Activated T-cell treated with anti-CD3 and anti-CD28 coated beads, Interleukin-2, amount 50 U/mL, for 1 hour (primary cell): ENCODE results near the gene ATP2B2.
"Not testable (repeated sequence)": the region's sequence is repeated elsewhere in the genome, so short reads cannot be mapped to it uniquely, and the experiment has no call there.

ENCODE experiments used
- DNase-seq: peaks from one replicate; pipeline ENCODE4 v3.0.0-alpha.2; 2020

Gene ATP2B2

DNA sequence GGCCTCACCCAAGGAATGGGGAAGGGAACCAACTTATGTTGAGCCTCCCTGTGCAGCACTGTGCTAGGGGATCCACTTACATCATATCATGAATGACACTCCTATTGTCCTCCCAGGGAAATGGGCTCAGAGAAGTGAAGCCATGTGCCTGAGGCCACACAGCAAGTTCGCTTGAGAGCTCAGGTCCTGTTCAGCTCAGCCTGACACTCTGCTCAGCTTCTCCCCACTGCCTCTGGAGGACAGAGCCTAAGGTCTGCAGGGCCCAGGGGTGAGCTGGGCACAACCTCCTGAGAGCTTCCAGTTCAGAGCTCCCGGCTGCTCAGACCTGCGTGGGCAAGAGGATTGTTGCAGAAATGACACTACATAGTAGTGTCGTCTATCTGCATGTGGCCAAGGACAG lies 108.5 kb downstream of the ATP2B2 start:
- no peak for DNase-seq

- DNase-seq, result no peak
Measured at GRCh38 chr3:10396083-10396482, 109.3 kb downstream of the ATP2B2 start.

GRCh38 chr3:10395671-10396070 lies 109.7 kb downstream of the ATP2B2 start:
- peak; percentile 28 for DNase-seq

GRCh38 chr3:10395196-10395595 lies 110.2 kb downstream of the ATP2B2 start:
- no peak for DNase-seq

- no peak for DNase-seq
Measured at GRCh38 chr3:10394491-10395025, 110.8 kb downstream of the ATP2B2 start.

- DNase-seq, result no peak
Measured at GRCh38 chr3:10393514-10393913, 111.9 kb downstream of the ATP2B2 start.

GRCh38 chr3:10392906-10393461 lies 112.4 kb downstream of the ATP2B2 start:
- no peak for DNase-seq

GRCh38 chr3:10392244-10392643 lies 113.1 kb downstream of the ATP2B2 start:
- DNase-seq, result no peak

- no peak for DNase-seq
Measured at GRCh38 chr3:10391391-10391790, 114.0 kb downstream of the ATP2B2 start.

- DNase-seq, result no peak
Measured at GRCh38 chr3:10390641-10391373, 114.6 kb downstream of the ATP2B2 start.

- no peak for DNase-seq
Measured at GRCh38 chr3:10389995-10390394, 115.4 kb downstream of the ATP2B2 start.

GRCh38 chr3:10389339-10389738 lies 116.0 kb downstream of the ATP2B2 start:
- no peak for DNase-seq

- no peak for DNase-seq
Measured at GRCh38 chr3:10387881-10388609, 117.3 kb downstream of the ATP2B2 start.

- no peak for DNase-seq
Measured at GRCh38 chr3:10386121-10386520, 119.3 kb downstream of the ATP2B2 start.

GRCh38 chr3:10384541-10385360 lies 120.6 kb downstream of the ATP2B2 start:
- no peak for DNase-seq

DNA sequence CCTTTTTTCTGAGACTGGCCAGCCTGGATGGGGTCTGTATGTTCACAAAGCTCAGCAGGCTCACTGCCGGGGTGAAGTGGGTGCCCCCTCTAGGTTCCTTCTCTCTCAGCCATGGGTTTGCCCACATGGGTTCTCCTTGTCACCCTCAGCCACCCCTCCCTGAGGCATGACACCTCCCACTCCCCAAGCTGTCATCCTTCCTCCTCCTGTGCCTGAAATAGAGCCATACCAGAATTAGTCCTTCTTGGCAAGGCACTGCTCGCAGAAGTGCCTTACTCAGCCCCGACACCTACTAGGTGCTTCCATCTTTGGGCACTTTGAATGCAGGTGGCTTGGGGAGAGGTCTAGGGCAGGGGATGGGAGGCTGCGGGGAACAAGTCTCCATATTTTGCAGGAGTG lies 121.5 kb downstream of the ATP2B2 start:
- DNase-seq, result no peak

DNA sequence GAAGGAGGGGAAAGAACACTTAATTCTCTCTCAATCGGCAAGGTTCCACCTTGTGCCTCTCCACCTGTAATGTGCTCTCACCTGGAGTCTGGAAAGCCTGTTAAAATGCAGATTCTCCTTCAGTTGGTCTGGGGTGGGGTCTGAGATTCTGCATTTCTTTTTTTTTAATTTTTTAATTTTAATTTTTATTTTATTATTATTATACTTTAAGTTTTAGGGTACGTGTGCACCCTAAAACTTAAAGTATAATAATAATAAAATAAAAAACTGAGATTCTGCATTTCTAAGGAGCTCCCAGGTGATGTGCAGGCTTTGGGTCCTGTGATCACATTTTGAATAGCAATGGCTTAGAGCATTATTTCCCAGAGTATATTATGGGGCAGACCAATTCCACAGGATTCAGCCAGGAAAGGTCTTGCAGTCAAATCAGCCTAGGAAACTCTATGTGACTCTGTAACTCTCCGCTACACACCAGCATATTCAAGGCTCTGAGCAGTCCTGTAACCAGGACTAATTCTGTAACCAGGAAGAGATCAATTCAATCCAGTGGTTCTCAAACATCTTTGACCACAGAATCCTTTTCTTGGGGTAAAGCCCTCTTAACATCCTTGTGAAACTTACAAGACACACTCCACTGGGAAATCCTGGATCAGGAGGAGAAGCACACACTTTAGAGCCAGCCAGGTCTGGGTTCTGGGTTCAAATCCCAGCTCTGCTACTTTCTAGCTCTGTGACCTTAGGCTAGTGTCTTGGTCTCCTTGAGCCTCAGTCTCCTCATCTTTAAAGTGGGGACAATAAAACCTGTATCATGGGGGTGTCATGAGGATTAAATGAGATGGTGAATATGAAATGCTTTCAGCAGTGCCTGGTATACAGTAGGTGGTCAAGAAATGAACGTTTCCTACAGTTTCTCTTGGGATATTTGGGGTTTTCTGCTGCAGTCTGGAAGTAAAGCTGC lies 122.2 kb downstream of the ATP2B2 start:
- DNase-seq, result no peak

- not testable (repeated sequence) for DNase-seq
Measured at GRCh38 chr3:10382445-10382844, 122.9 kb downstream of the ATP2B2 start.

- no peak for DNase-seq
Measured at GRCh38 chr3:10381336-10381735, 124.0 kb downstream of the ATP2B2 start.

DNA sequence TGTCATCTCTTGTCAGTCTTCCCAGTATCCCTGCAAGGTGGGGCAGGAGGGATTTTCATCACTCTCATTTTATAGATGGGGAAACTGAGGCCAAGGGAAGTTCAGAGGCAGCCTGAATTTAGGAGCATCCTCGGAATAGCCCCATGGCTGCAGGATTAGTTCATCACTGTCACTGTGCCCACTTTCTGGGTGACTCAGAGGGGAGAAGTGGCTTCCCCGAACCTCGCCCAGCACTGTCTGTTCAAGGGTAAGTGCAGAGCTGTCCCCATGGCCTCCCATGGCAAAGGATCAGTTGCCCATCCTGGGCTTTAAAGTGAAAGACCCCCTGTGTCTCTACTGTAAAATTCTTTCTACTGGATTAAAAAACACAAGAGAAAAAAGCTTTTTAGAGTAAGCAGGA lies 124.5 kb downstream of the ATP2B2 start:
- no peak for DNase-seq

DNA sequence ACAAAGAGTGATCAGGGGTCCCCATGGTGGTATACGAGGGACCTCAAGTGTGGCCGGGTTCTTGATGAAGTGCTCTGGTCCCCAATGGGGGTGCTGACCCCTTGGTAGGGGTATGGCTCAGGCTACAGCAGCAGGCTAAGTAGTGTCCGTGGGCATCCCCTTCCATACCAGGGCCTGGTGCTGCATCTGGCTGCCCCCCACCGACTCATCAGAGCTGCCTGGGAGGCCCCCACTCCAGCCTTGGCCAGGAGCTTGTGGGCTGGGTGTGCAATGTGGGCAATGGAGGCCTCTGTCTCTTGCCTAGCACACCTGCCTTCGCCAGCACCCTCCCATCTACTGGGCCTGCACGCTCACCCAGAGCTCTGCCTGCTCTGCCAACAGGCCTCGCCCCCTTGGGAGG lies 125.4 kb downstream of the ATP2B2 start:
- no peak for DNase-seq

- no peak for DNase-seq
Measured at GRCh38 chr3:10379161-10379560, 126.2 kb downstream of the ATP2B2 start.
